Erythroblast (primary cell): Measurements from ENCODE around the gene MCTP1.

Experiments used
- GATA1 ChIP-seq: IDR thresholded peaks from 2 replicates; pipeline ENCODE4 v1.6.1; 2011; ENCODE audit warnings: low read depth, mild to moderate bottlenecking, control low read depth, low read length, moderate library complexity
- POLR2A ChIP-seq: IDR thresholded peaks from 2 replicates; pipeline ENCODE4 v1.6.1; 2011; ENCODE audit warnings: mild to moderate bottlenecking, low read length

DNA sequence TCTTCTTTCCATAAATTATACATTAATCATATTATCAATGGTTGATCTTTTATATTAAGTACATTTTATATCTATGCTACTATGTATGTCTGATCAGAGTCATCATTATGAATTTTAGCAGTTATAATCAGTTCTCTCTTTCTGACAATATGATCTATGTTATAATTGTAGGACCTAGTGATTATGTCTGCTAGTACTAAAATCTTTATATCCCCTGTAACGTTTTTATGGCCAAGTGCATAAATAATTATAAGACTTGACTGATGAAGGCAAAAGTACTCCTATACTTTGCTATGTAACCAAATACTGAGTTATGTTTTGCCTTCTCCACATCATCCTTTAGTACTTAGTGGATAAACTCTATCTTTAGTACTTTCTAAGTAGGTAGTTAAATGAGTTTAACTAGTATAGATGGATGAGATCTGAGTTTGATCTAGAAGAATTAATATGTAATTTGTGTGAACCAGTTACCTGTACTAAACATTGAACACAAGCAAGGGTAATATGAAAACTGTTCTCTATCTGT is 591.0 kb downstream of the MCTP1 start:
- TF ChIP-seq POLR2A (no peak), GATA1 (no peak)
